GM23338 (cell line): Measurements from ENCODE around the gene RAB9B. TPM values are rescaled to one million over a fixed set of nuclear protein-coding genes. Genes with fewer than 3 reads are reported as not detected.

Experiments
- ATAC-seq: fragments of 200-7000 bp; cut with Tn5 transposase; 3 replicates; pipeline ENCODE4 v1.9.1; 2020
- DNase-seq: peaks from one replicate; pipeline ENCODE4 v3.0.0-alpha.2; 2015; ENCODE audit warnings: low spot score
- H2AFZ ChIP-seq: fragments of 200-600 bp; sonication (generic); 2 replicates; pipeline ENCODE4 v1.8.0; 2016; ENCODE audit warnings: antibody characterized with exemption, mild to moderate bottlenecking, moderate library complexity
- H3F3A ChIP-seq: fragments of 200-600 bp; sonication (generic); replicated peaks from 2 replicates; pipeline ENCODE4 v1.8.0; 2017; ENCODE audit warnings: antibody characterized with exemption, mixed run types, low read depth
- H3K27ac ChIP-seq: fragments of 200-600 bp; sonication (generic); 2 replicates; pipeline ENCODE4 v1.6.1; 2016; ENCODE audit warnings: low read depth
- H3K27me3 ChIP-seq: fragments of 200-600 bp; sonication (generic); 2 replicates; pipeline ENCODE4 v1.8.0; 2016; ENCODE audit warnings: mild to moderate bottlenecking, mixed run types, moderate library complexity; ENCODE audit not compliant: insufficient read depth
- H3K36me3 ChIP-seq: fragments of 200-600 bp; sonication (generic); 2 replicates; pipeline ENCODE4 v1.8.0; 2016; ENCODE audit warnings: mild to moderate bottlenecking; ENCODE audit not compliant: insufficient read depth
- H3K4me1 ChIP-seq: fragments of 200-600 bp; sonication (generic); 2 replicates; pipeline ENCODE4 v1.8.0; 2016; ENCODE audit warnings: mild to moderate bottlenecking, moderate library complexity; ENCODE audit not compliant: insufficient read depth
- H3K4me2 ChIP-seq: fragments of 200-600 bp; sonication (generic); 2 replicates; pipeline ENCODE4 v1.7.1; 2017; ENCODE audit warnings: mixed run types
- H3K4me3 ChIP-seq: fragments of 200-600 bp; sonication (generic); 2 replicates; pipeline ENCODE4 v1.6.1; 2016; ENCODE audit warnings: mixed run types
- H3K79me2 ChIP-seq: fragments of 200-600 bp; sonication (generic); replicated peaks from 2 replicates; pipeline ENCODE4 v1.8.0; 2017; ENCODE audit warnings: mild to moderate bottlenecking; ENCODE audit not compliant: insufficient read depth
- H3K9me2 ChIP-seq: fragments of 200-600 bp; sonication (generic); 2 replicates; pipeline ENCODE4 v1.8.0; 2017; ENCODE audit not compliant: insufficient read depth
- H4K20me1 ChIP-seq: fragments of 200-600 bp; sonication (generic); replicated peaks from 2 replicates; pipeline ENCODE4 v1.8.0; 2017; ENCODE audit warnings: mild to moderate bottlenecking; ENCODE audit not compliant: insufficient read depth
- H3K27ac Mint-ChIP-seq: 2 replicates; pipeline ENCODE4 v1.8.0; 2020; ENCODE audit warnings: inconsistent platforms, mild to moderate bottlenecking, moderate library complexity, mixed read lengths
- H3K27me3 Mint-ChIP-seq: 3 replicates; pipeline ENCODE4 v1.8.0; 2022; ENCODE audit warnings: low read depth, mild to moderate bottlenecking, moderate library complexity, mixed read lengths, inconsistent platforms; ENCODE audit not compliant: insufficient read depth, poor library complexity
- H3K36me3 Mint-ChIP-seq: 3 replicates; pipeline ENCODE4 v1.8.0; 2021; ENCODE audit warnings: low read depth, mild to moderate bottlenecking, inconsistent platforms, moderate library complexity, mixed read lengths
- H3K4me1 Mint-ChIP-seq: 3 replicates; pipeline ENCODE4 v1.8.0; 2020; ENCODE audit warnings: mild to moderate bottlenecking, inconsistent platforms, mixed read lengths
- H3K4me3 Mint-ChIP-seq: 3 replicates; pipeline ENCODE4 v1.8.0; 2021; ENCODE audit warnings: moderate library complexity, mild to moderate bottlenecking, inconsistent platforms, mixed read lengths
- H3K9me3 Mint-ChIP-seq: 3 replicates; pipeline ENCODE4 v1.8.0; 2020; ENCODE audit warnings: moderate library complexity, mild to moderate bottlenecking, inconsistent platforms, mixed read lengths
- ZNF114 ChIP-seq: fragments of 250-450 bp; sonication (Bioruptor Pico); IDR thresholded peaks from 2 replicates; pipeline ENCODE4 v1.5.0; 2020; ENCODE audit warnings: mild to moderate bottlenecking, moderate library complexity
- polyA plus RNA-seq: library from polyadenylated mRNA; unstranded; fragments of >200 nt; fragmentation: Nextera tagmentation; extraction: Ambion mirVana; gene quantifications from 2 replicates; pipeline ENCODE4 v1.2.1, GENCODE V29; 2016
- total RNA-seq: library from RNA; depleted of rRNA; stranded (reverse); fragments of >200 nt; shearing (Covaris generic); gene quantifications from 2 replicates; pipeline ENCODE4 v1.2.3, GENCODE V29; 2014
- TF ChIP-seq, protein P1 (sequence below): fragments of 250-450 bp; sonication (Bioruptor Pico); IDR thresholded peaks from 2 replicates; pipeline ENCODE4 v1.5.0; 2020; ENCODE audit warnings: mild to moderate bottlenecking, moderate library complexity
- TF ChIP-seq, protein P2 (sequence below): IDR thresholded peaks from one replicate; pipeline ENCODE4 v1.6.1; 2018; ENCODE audit warnings: antibody characterized with exemption; ENCODE audit not compliant: unreplicated experiment

Gene RAB9B
- total and polyA plus RNA-seq, 2 experiments from 2014 or later = 0.24 to 0.28 TPM

DNA sequence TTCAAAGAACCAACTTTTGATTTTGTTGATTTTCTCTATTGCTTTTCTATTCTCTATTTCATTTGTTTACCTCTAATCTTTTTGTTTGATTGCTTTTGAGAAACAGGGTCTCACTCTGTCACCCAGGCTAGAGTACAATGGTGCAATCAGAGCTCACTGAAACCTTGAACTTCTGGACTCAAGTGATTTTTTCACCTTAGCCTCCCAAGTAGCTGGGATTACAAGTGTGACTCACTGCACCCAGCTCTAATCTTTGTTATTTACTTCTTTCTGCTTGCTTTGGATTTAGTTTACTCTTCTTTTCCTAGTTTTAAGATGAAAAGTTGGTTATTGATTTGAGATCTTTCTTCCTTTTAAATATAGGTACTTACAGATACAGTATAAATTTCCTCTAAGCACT, 26.2 kb downstream of the RAB9B start:
- Mint-ChIP-seq H3K36me3 (no peaks in the 10 kb centered on the region), H3K27me3 (peaks cover 3% of the 10 kb centered on the region), H3K9me3 (no peaks in the 10 kb centered on the region), H3K4me1 (peaks cover 4% of the 10 kb centered on the region), H3K27ac (no peak overlapping the region), H3K4me3 (no peak overlapping the region)
- H3F3A ChIP-seq = no peaks in the 10 kb centered on the region
- no peak overlapping the region for H3K27ac ChIP-seq
- no peaks in the 10 kb centered on the region for H4K20me1 ChIP-seq
- no peak overlapping the region for H3K4me2 ChIP-seq
- ATAC-seq = no peak
- H3K79me2 ChIP-seq = no peaks in the 10 kb centered on the region
- no peaks in the 10 kb centered on the region for H3K36me3 ChIP-seq
- DNase-seq = no peak
- no peak overlapping the region for H2AFZ ChIP-seq
- H3K4me3 ChIP-seq = no peak overlapping the region
- no peaks in the 10 kb centered on the region for H3K9me2 ChIP-seq
- no peaks in the 10 kb centered on the region for H3K4me1 ChIP-seq
- no peak for TF ChIP-seq ZNF114 (CRISPR knock-in tag)
- TF ChIP-seq, protein P1, sequence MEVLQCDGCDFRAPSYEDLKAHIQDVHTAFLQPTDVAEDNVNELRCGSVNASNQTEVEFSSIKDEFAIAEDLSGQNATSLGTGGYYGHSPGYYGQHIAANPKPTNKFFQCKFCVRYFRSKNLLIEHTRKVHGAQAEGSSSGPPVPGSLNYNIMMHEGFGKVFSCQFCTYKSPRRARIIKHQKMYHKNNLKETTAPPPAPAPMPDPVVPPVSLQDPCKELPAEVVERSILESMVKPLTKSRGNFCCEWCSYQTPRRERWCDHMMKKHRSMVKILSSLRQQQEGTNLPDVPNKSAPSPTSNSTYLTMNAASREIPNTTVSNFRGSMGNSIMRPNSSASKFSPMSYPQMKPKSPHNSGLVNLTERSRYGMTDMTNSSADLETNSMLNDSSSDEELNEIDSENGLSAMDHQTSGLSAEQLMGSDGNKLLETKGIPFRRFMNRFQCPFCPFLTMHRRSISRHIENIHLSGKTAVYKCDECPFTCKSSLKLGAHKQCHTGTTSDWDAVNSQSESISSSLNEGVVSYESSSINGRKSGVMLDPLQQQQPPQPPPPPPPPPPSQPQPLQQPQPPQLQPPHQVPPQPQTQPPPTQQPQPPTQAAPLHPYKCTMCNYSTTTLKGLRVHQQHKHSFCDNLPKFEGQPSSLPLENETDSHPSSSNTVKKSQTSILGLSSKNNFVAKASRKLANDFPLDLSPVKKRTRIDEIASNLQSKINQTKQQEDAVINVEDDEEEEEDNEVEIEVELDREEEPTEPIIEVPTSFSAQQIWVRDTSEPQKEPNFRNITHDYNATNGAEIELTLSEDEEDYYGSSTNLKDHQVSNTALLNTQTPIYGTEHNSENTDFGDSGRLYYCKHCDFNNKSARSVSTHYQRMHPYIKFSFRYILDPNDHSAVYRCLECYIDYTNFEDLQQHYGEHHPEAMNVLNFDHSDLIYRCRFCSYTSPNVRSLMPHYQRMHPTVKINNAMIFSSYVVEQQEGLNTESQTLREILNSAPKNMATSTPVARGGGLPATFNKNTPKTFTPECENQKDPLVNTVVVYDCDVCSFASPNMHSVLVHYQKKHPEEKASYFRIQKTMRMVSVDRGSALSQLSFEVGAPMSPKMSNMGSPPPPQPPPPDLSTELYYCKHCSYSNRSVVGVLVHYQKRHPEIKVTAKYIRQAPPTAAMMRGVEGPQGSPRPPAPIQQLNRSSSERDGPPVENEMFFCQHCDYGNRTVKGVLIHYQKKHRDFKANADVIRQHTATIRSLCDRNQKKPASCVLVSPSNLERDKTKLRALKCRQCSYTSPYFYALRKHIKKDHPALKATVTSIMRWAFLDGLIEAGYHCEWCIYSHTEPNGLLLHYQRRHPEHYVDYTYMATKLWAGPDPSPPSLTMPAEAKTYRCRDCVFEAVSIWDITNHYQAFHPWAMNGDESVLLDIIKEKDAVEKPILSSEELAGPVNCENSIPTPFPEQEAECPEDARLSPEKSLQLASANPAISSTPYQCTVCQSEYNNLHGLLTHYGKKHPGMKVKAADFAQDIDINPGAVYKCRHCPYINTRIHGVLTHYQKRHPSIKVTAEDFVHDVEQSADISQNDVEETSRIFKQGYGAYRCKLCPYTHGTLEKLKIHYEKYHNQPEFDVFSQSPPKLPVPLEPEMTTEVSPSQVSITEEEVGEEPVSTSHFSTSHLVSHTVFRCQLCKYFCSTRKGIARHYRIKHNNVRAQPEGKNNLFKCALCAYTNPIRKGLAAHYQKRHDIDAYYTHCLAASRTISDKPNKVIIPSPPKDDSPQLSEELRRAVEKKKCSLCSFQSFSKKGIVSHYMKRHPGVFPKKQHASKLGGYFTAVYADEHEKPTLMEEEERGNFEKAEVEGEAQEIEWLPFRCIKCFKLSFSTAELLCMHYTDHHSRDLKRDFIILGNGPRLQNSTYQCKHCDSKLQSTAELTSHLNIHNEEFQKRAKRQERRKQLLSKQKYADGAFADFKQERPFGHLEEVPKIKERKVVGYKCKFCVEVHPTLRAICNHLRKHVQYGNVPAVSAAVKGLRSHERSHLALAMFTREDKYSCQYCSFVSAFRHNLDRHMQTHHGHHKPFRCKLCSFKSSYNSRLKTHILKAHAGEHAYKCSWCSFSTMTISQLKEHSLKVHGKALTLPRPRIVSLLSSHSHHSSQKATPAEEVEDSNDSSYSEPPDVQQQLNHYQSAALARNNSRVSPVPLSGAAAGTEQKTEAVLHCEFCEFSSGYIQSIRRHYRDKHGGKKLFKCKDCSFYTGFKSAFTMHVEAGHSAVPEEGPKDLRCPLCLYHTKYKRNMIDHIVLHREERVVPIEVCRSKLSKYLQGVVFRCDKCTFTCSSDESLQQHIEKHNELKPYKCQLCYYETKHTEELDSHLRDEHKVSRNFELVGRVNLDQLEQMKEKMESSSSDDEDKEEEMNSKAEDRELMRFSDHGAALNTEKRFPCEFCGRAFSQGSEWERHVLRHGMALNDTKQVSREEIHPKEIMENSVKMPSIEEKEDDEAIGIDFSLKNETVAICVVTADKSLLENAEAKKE (CRISPR knock-in tag) = no peak
- TF ChIP-seq, protein P2, sequence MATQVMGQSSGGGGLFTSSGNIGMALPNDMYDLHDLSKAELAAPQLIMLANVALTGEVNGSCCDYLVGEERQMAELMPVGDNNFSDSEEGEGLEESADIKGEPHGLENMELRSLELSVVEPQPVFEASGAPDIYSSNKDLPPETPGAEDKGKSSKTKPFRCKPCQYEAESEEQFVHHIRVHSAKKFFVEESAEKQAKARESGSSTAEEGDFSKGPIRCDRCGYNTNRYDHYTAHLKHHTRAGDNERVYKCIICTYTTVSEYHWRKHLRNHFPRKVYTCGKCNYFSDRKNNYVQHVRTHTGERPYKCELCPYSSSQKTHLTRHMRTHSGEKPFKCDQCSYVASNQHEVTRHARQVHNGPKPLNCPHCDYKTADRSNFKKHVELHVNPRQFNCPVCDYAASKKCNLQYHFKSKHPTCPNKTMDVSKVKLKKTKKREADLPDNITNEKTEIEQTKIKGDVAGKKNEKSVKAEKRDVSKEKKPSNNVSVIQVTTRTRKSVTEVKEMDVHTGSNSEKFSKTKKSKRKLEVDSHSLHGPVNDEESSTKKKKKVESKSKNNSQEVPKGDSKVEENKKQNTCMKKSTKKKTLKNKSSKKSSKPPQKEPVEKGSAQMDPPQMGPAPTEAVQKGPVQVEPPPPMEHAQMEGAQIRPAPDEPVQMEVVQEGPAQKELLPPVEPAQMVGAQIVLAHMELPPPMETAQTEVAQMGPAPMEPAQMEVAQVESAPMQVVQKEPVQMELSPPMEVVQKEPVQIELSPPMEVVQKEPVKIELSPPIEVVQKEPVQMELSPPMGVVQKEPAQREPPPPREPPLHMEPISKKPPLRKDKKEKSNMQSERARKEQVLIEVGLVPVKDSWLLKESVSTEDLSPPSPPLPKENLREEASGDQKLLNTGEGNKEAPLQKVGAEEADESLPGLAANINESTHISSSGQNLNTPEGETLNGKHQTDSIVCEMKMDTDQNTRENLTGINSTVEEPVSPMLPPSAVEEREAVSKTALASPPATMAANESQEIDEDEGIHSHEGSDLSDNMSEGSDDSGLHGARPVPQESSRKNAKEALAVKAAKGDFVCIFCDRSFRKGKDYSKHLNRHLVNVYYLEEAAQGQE = no peak
- H3K27me3 ChIP-seq = no peaks in the 10 kb centered on the region
